LNCaP clone FGC (cell line): ENCODE measurements around the gene PKHD1.

Source experiments
- DNase-seq: peaks from one replicate; pipeline ENCODE4 v3.0.0-alpha.2; 2011; ENCODE audit warnings: low read depth
- H3K4me3 ChIP-seq: 2 replicates; pipeline ENCODE4 v1.5.1; 2011; ENCODE audit warnings: mild to moderate bottlenecking, low read depth, low read length, control low read depth
- TF ChIP-seq, protein P1 (sequence below): IDR thresholded peaks from 2 replicates; pipeline ENCODE4 v1.5.1; 2012; ENCODE audit warnings: mild to moderate bottlenecking; ENCODE audit not compliant: control insufficient read depth, insufficient read depth; ENCODE audit errors: extremely low read depth

PKHD1 gene

DNA sequence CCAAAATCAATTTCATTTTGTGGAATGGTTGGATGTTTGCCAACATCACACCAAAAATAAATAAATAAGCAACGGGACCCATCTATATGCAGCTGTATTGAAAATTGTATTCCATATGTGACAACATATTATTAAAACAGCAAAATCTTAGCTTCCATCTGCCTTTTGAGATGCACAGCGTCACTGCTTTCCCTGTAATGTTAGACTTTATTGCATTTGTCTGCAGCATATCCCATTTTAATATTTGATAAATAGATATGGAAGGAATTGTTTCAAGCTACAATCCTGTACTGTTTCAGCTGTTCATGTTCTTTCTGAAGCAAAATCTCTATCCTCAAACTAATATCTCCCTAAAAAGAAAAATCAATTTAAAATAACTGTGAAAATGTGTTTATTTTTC is 509.1 kb downstream of the PKHD1 start:
- H3K4me3 ChIP-seq: no peak overlapping the region
- no peak for DNase-seq
- TF ChIP-seq, protein P1, sequence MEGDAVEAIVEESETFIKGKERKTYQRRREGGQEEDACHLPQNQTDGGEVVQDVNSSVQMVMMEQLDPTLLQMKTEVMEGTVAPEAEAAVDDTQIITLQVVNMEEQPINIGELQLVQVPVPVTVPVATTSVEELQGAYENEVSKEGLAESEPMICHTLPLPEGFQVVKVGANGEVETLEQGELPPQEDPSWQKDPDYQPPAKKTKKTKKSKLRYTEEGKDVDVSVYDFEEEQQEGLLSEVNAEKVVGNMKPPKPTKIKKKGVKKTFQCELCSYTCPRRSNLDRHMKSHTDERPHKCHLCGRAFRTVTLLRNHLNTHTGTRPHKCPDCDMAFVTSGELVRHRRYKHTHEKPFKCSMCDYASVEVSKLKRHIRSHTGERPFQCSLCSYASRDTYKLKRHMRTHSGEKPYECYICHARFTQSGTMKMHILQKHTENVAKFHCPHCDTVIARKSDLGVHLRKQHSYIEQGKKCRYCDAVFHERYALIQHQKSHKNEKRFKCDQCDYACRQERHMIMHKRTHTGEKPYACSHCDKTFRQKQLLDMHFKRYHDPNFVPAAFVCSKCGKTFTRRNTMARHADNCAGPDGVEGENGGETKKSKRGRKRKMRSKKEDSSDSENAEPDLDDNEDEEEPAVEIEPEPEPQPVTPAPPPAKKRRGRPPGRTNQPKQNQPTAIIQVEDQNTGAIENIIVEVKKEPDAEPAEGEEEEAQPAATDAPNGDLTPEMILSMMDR: no peak

DNA sequence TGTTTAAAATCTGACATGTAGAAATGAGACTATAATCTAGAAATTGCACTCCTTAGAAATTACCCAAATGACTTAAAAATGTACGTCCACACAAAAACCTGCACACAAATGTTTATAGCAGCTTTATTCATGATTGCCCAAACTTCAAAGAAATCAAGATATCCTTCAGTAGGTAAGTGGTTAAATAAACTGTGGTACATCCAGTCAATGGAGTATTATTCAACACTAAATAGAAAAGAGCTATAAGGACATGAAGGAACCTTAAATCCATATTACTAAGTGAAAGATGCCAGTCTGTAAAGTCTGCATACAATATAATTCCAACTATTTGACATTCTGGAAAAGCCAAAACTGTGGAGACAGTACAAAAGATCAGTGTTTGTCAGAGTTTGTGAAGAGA is 513.4 kb downstream of the PKHD1 start:
- no peak for DNase-seq
- TF ChIP-seq, protein P1: no peak
- H3K4me3 ChIP-seq: no peak overlapping the region

DNA sequence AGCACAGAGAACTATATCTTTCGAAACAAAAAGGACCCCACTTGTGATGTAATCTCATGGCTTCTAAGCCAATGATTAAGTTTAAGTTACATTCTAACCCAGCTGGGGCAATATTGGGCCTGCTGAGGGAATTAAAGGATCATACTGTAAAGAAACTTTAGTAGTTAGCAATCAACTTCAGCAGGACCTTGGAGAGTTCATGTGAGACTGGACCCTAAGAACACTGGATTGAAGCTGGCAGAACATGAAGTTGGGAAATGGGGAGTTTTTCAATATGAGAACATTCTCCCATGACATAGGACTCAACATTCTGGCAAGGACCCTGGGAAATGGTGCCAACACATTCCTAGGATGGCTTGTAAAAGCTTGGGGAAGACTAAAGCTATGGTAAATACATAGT is 516.2 kb downstream of the PKHD1 start:
- no peak for DNase-seq
- TF ChIP-seq, protein P1: no peak
- H3K4me3 ChIP-seq: no peak overlapping the region

DNA sequence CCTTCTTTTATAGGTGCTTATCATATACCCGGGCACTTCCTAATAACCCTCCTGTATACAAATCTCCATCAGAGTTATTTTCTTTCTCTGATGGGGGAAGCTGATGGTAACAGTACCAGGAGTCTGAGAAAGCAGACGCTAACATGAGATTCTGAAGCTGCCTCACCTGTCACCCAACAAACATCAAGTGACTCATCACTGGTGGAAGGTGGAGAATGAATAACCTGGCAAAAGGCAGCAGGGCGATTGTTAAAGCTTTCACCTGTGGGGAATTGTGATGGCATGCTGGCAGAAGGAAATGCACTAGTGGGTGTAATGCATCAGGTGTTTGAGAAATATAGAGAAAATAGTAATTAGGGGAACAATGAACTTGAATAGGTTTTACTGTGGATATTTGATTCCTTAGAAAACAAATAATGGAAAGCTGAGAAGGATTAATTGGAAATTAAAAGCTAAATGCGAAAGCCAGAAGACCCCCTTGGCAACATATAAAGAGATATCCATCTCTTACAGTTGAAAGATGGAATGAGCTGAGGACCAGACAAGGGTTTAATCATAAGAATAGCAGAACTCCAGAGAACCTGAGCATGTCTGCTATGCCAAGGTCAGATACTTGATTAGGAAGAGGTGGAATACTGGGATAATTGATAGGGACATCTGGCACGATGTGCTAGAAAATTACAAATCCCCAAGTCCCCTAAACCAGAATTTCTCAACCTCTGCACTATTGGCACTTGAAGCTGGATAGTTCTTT is 517.1 kb downstream of the PKHD1 start:
- TF ChIP-seq, protein P1: no peak
- H3K4me3 ChIP-seq: no peak overlapping the region
- DNase-seq: no peak

DNA sequence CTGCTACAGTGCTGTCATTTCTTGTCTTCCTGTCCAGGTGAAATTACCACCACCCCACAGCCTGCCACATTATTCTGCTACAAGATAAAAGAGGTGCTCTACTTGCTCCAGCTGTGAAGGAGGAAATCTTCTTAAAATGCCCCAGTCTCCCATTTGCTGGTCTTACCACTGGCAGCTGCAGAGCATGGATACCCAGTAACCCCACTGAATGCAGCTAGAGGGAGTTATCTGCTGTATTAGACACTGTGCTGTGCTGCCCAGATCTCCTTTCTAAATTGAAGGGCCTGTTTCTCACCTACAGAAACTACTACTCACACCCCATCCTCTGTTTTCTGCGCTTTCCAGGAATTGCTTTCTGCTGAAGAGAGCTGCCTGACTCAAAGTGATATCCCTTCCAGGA is 517.8 kb downstream of the PKHD1 start:
- TF ChIP-seq, protein P1: peak; percentile 43
- no peak for DNase-seq
- H3K4me3 ChIP-seq: no peak overlapping the region

DNA sequence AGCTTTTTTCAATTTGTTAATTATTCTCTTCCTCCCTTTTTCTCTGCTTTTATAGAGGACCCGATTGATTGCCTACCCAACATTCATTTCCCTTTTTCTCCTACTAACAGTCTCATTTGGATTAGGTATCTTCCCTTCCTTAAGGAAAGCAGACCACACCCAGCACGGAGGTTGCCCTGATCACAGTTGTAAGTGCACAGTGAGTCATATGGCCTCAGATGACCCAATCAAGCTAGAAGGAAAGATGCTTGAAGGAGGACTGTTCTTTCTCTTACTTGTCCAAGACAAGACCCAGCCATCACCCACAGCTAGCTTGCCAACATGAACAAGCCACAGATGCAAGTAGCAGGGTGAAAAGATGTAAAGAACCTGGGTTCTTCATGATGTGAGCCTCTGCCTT is 518.6 kb downstream of the PKHD1 start:
- H3K4me3 ChIP-seq: no peak overlapping the region
- TF ChIP-seq, protein P1: no peak
- DNase-seq: no peak

DNA sequence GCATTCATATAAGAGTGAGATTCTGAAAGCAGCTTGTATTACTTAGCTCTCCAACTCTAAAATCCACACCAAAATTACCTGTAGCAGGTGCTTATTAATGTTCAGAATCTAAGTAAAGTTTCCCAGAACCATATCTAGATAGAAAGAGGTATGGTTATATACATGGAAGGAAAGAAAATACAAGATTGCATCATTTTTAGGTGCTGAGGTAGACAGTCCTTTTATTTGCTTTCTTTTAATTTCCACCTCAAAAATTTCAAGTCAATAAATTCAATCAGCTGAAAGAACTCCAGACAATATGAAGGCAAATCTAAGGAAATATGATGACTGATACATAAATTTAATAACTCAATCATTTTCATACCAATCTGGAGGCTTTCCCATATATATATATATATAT is 521.9 kb downstream of the PKHD1 start:
- H3K4me3 ChIP-seq: no peak overlapping the region
- TF ChIP-seq, protein P1: no peak
- no peak for DNase-seq
